ENCODE results near the gene ARL6IP5.

Gene ARL6IP5

DNA sequence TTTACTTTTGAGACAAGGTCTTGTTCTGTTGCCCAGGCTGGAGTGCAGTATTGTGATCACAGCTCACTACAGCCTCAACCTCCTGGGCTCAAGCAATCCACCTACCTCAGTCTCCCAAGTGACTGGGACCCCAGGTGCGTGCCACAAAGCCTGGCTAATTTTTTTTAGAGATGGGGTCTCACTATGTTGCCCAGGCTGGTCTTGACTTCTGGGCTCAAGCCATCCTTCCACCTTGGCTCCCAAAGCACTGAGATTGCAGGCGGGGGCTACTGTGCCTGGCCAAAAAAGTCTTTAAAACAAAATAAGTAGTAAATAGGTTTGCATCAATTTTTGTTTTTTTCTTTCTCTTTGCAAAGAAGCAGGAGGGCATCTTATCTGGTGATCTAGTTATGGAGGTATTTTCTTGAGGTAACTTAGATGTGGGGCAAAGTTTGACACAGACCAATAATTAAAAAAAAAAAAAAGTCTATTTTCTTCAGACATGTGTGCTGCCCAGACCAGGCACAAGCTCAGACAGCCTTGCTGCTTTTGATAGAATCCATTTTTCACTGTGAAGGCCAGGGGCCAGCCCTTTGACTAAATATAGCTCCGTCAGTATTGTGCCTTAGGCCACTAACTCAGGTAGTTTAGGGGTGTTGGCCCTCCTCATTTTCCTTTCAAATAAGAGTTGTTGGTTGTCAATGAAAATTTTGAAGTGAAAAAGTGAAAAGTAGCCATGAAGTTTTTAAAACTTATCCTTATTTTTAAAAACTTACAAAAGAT, 2.5 kb downstream of the ARL6IP5 start:
- no peak for DNase-seq

DNA sequence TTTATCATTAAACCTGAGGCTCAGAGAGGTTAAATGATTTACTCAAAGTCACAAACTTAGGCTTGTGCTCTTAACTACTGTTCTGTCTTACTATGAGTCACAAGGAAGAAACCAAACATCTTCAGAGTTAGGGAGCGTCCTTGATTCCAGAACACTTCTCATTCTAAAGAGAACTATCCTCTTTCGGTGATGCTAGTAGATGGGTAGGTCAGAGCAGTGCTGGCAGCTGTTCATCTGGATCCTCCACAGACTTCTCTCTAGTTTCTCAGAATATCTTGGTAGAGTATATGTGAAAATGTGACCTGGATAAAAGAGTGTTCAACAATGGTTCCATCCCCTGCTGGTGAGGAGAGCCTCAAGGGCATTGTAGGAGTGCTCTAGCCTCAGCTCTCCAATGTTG, 3.3 kb downstream of the ARL6IP5 start:
- peak; percentile 44 for DNase-seq

DNA sequence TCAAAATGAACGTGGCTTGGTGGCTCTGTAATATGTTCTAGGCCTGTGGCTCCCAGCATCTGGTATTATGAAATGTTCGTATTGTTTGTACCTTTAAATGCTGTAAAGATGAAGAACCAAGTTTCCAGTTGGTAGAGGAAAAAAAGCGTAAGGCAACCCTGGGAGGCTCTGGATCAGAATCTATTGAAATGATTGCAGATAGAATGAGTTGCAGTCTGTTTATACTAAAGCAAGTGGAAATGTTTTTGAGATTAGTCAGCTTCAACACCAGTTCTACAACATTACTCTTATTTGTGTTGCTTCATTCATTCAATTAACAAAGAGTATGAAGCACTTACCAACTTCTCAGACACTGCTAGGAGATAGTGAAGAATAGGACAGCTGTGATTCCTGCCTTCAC, 5.3 kb downstream of the ARL6IP5 start:
- DNase-seq, result peak; percentile 56

DNA sequence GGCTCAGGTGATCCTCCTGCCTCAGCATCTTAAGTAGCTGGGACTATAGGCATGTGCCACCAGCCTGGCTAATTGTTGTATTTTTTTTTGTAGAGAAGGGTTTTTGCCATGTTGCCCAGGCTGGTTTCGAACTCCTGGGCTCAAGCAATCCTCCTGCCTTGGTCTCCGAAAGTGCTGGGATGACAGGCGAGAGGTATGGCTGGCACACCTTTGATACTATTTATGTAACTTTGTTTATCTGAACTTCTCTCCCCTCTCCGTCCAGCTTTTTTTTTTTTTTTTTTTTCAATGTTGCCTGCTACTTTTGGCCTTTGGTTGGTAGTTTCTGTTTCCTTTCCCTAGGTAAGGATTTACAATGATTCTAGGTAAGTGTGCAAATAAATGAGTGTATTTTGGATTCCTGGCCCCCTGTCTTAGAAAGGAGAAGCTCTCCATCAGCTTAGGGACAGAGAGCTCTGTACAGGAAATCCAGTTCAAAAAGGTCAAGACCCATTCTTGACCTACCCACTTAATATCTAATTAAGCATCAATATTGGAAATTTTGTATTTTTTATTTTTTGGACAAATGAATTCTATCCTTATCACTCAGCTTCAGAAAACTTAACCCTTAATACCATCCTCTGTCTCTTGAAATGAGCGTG, 6.8 kb downstream of the ARL6IP5 start:
- no peak for DNase-seq

DNA sequence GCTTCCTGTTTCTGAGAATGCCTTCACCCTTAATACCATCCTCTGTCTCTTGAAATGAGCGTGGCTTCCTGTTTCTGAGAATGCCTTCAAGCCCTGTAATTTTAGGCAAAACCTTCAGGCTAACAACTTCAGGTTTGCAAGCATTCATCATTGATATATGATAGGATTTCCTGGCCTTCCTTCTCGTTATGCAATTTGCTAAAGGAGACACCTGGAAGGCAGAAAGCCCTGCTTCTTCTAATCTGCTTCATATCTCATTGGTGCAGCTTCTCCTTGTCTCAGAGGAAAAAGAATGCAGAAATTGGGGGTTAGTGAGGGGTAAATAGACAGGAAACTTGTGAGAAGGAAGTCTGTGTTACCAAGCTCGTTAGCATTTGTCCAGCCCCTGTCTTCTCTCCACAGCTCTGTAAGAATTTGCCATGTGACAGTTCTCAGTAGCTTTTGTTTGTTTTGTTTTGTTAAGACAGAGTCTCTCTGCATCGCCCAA, 7.3 kb downstream of the ARL6IP5 start:
- no peak for DNase-seq

DNA sequence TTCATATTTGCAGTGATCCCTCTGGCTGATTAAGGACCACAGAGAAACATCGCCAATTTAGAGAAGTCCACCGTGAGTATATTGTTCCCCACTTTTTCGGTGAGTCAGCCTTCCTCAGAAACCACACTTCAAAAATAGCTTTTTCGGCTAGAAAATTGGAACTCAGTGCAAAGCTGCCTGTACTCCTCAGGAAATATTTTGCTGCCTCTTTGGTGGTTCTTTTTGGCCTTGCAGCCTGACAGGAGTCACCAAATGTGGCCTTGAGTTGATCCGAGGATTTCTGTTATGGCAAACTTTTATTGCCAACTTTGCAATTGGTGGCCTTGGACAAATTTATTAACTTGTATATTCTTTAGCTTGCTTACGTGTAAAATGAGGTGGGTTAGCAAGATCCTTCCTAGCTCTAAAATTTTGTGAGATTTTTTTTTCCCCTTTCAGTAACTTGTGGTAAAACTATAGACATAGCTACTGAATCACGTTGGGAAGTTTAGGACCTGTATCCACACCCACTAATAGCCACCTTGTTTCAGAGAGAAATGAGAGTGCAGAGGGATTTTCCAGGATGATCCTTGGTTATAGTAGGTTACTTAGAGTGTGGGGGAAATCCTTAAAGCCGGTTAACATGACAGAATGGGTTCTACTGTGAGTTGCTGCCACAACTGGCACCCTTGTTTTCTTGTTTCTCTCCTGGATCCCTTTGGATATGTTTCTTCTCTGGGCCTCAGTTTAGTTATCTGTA, 9.9 kb downstream of the ARL6IP5 start:
- peak; percentile 68 for DNase-seq

DNA sequence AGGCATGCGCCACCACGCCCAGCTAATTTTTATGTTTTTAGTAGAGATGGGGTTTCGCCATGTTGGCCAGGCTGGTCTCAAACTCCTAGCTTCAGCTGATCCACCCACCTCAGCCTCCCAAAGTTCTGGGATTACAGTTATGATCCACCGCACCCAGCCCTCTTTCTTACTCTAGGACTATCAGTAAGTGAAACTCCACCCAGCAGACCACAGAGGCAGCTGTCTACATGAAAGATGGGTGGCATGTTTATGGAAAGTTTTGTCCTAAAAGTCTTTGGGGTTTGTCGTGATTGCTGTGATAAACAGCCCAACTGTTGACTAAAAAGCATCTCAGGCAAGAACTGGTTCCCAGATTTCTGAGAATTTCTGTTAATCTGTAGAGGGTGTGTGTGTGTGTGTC, 10.9 kb downstream of the ARL6IP5 start:
- no peak for DNase-seq

DNA sequence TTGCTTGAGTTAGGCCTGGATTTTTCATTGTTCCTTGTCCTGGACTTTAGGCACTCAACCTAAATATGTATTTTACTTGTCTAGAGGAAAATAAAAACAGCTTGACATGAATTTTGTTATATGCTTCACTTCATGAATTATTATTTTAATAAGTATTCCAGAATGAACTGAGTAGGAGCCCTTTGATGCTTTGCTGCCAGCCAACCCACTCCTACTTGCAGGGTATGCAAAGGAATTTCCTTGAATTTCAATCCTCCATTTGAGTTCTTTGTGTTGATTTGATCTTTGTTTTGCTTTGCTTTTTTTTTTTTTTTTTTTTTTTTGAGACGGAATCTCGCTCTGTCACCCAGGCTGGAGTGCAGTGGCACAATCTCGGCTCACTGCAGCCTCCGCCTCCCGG, 11.6 kb downstream of the ARL6IP5 start:
- no peak for DNase-seq

DNA sequence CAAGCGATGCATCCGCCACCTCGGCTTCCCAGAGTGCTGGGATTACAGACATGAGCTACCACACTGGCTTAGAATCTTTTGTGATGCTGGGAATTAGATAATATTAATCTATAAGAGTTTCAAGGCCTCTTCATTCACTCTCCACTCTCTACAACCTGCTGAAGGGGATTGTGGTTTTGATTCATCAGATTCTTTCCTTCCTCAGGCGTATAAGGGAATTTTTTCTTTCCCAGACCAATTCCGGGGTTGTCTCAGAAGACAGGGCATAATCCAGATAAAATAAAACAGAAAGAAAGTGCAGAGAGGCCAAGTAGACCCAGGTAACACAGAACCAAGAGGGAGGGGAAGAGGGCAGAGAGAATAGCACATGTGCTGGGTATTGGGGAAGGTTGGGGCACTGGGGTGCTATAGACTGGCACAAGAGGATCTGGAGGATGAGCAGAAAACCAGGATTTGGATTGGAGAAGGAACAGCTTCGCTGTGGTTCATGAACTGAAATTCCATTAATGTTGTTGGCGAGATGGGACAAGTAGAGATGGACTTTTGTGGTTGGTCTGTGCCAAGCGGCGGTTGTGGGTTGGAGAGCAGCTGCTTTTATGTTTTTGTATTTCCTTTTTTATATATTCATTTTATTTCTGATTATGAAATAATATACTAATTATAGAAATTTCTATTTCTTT, 12.8 kb downstream of the ARL6IP5 start:
- peak; percentile 24 for DNase-seq

DNA sequence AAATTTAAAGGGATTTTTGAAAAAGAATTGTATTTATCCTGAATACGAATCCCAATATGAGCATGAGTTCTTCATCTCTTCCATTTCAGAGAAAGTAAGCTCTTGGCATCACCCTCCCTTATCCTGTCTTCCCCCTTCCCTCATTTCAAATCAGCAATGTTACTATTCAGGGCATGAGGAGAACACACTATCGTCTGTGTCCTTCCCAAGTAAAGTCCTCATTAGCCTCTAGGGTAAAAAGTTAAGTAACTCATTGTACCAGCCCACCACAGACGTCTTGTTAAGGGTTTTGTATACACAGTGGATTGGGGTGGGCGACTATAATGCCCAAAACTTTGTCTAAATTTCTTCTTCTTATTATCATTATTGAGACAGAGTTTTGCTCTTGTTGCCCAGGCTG, 14.8 kb downstream of the ARL6IP5 start:
- DNase-seq, result no peak

DNA sequence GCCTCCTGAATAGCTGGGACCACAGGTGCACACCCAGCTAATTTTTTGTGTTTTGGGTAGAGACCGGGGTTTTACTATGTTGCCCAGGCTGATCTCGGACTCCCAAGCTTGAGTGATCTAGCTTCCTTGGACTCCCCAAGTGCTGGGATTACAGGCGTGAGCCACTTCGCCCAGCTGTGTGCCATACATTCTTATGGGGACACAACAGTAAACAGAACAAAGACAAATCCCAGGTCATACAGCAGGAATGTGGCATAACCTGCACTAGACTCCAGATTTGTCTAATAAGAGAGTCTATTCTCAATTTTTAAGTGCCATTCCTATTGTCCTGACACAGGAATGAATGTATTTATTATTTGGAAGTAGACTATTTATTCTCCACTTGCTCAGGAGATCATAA, 17.6 kb downstream of the ARL6IP5 start:
- DNase-seq, result no peak

DNA sequence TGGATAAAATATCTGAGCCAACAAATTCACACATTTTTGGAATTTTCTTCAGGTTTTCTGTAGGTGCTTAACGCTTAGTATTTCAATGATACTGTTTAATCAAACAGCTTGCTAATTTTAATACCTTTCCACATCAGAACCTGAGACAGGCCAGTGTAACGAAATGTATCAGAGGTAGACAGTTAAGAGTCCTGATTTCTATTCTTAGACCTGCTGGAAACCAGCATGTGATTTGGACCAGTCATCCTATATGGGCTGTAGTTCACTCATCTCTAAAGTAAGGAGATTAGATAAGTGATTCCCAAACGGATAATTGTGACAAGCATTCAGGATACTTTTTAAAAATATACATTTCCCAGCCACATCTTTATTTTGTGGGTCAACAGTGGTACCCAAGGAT, 18.4 kb downstream of the ARL6IP5 start:
- no peak for DNase-seq

DNA sequence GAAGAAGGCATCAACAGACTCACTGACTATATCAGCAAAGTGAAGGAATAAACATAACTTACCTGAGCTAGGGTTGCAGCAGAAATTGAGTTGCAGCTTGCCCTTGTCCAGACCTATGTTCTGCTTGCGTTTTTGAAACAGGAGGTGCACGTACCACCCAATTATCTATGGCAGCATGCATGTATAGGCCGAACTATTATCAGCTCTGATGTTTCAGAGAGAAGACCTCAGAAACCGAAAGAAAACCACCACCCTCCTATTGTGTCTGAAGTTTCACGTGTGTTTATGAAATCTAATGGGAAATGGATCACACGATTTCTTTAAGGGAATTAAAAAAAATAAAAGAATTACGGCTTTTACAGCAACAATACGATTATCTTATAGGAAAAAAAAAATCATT, 19.8 kb downstream of the ARL6IP5 start:
- DNase-seq, result no peak

DNA sequence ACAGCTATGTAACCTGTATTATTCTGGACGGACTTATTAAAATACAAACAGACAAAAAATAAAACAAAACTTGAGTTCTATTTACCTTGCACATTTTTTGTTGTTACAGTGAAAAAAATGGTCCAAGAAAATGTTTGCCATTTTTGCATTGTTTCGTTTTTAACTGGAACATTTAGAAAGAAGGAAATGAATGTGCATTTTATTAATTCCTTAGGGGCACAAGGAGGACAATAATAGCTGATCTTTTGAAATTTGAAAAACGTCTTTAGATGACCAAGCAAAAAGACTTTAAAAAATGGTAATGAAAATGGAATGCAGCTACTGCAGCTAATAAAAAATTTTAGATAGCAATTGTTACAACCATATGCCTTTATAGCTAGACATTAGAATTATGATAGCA, 20.6 kb downstream of the ARL6IP5 start:
- DNase-seq, result no peak

DNA sequence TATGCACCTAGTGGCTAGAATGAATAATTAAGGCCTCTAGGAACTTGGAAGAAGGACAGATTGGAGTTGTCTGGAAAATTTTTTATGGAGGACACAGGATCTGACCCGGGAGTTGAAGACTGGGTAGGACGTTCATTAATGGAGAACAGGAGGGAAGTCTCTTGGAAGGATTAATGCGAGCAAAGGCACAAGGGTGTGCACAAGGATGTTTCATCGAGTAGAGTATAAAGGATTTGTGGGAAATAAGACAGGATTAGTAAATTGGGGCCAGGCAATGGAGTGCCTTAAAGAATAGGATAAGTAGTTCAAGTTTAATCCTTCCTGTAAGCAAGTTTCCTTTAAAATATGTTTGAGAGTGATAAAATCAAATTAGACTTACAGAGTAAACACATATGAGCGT, 23.1 kb downstream of the ARL6IP5 start:
- DNase-seq, result no peak

DNA sequence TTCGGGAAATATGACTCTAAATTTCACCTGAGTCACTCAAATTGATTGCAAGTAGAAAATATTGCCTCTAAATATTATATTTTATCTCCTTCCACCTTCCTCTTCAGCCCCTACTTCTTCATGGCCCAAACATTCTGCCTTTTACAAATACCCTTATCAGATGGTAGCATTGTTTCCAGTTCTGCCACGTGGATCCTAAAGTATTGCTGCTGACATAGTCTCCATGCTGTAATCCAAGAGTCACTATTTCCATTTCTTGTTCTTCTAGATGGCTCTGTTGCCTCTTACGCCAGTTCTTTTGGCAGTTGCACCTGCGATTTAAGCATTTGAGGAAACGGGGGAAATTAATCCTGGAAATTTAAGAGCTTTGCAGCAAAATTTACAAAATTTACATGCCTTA, 24.1 kb downstream of the ARL6IP5 start:
- no peak for DNase-seq

DNA sequence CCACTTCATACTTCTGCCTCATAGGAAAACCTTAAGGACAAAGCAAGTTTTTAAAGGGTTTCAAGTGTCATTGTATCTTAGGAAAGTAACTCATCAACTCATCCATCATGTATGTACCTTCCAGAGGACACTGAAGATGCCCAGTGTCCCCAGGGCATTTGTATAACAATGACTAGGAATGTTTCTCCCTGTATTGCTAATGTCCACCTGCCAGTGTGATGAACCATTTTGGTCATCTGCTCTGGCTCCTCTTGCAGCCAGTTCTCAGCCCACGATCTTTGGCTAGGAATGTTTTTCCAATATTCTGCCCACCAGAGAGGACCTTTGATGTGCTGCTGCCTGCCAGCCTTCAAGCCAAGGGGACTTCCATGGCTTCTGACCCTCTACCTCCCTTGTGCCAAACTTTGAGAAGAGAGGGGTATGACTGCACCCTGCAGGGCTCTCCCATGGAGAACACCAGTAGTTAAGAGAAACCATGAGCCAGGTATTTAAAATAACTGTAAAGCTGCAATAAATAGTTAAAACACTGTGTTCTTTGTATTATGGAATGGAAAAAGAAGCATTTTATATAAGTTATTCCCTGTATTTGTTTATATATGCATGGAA, 26.3 kb downstream of the ARL6IP5 start:
- DNase-seq, result no peak

DNA sequence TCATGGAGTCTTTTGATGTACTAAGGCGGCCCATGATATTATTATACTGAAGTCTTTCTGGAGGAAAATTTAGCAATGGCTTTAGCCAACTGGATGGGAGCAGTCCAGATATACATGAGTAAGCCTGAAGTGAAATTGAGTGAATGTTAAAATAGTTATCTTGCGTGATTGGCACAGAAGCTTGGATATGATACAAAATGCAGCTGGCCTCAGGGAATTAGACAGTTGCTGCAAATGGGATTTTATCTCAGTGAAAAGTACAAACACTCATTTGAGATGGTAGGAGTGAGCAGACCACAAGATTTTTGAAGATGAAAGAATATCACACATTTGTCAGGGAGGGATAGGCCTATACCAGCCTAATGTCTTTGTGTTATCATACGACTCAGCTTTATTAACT, 28.8 kb downstream of the ARL6IP5 start:
- peak; percentile 11 for DNase-seq

DNA sequence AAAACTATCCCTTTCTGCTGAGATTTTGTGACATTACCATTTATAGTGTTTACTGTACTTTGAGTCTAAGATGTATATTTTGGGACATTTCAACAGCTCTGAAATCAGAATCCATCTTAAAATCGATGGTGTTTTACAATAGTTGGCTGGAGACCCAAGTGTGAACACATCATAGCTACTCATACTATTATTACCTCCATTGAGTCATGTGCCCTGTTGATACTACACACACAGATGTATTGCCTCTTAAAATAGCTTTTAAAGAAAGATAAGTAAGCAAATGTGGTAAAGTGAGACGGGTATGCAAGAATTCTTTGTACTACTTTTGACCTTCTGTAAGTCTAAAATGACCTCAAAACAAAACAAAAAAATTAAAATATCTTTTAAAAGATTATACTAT, 31.0 kb downstream of the ARL6IP5 start:
- peak; percentile 43 for DNase-seq

DNA sequence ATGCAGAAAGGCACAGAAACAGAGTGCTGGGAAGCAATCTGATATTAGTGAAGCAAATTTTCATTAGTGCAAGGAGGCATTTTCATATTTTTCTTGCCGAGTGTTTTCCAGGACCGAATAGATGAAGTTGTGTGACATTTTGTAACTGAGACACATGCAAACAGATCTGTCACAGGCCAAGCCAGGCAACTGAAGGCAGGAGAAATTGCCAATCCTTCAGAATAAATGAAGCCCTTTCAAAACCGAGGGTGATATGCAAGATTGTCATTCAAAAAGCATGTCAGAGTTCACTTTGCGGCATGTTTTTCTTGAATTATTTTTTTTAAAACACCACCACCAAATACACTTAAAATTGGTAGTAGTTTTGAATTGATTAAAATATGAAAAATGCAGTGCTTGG, 31.4 kb downstream of the ARL6IP5 start:
- DNase-seq, result no peak

DNA sequence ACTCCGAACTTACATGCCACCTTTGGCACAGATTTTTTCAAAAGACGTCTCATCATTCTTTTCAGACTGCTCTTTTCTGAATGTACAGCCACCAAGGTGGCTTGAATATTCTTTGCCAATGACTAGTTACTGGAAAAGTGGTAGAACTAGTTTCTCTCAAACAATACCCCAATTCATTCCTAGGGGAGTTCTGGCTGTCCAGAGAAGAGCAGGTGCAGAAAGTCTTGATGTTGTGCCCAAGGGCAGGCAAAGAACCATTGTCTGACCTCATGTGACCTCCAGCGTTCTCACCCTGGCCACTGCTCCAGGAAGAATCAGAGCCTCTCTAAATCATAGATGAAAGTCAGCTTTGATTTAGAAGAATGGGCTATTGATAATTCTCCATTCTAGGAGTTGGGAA, 32.2 kb downstream of the ARL6IP5 start:
- no peak for DNase-seq

DNA sequence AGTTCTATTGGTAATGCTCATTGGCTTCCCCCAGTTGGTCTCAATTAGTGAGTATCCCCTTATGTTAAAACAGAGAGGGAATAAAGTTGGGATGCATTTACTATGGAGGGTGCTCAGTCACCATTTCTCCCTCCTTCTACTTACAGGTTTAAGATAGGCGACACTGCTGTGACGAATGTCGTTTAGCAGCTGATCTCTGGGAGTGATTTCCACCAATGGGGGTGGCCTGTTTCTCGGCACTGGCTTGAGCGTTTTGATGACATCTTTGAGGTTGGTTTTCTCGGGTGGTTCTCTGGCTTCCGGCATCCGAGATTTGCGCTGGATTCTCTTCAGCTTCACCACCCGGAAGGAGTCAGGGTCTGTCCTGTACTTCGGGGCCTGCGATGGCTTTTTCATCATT, 33.8 kb downstream of the ARL6IP5 start:
- no peak for DNase-seq

DNA sequence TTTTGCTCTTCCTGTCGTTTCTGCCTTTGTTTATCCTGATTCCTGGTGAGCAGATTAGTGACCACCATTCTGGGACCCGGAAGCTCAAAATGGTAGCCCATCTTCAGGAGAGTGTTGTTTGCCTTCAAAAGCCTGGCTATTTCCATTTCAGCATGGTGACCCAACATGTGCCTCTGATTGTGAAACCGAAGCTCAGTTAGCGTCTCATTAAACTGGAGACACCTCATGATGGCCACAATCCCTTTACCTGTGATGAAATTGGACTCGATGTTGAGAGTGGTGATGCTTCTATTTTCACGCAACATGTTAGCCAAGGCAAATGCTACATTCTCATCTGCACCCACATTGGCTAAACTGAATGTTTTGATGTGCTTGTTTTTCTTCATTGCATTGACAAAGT, 34.4 kb downstream of the ARL6IP5 start:
- DNase-seq, result no peak

Measured in fibroblast of upper back skin (primary cell).